Activated T-cell treated with anti-CD3 and anti-CD28 coated beads, Interleukin-2, amount 50 U/mL, for 4 hours (primary cell): ENCODE data around the gene EPHB2. TPM values are rescaled to one million over a fixed set of nuclear protein-coding genes. Genes with fewer than 3 reads are reported as not detected.

Experiments
- ATAC-seq, 2 donors: fragments of 200-7000 bp; cut with Tn5 transposase; one replicate each; pipeline ENCODE4 v1.10.0; 2021
- DNase-seq: peaks from one replicate; pipeline ENCODE4 v3.0.0-alpha.2; 2020
- H3K27me3 Mint-ChIP-seq: one replicate; pipeline ENCODE4 v1.8.0; 2021; ENCODE audit warnings: low read depth, mixed read lengths
- H3K36me3 Mint-ChIP-seq: one replicate; pipeline ENCODE4 v1.8.0; 2022; ENCODE audit warnings: mixed read lengths; ENCODE audit not compliant: insufficient read depth
- H3K4me1 Mint-ChIP-seq: one replicate; pipeline ENCODE4 v1.8.0; 2021; ENCODE audit warnings: low read depth, mixed read lengths
- H3K4me3 Mint-ChIP-seq: one replicate; pipeline ENCODE4 v1.8.0; 2021; ENCODE audit warnings: mild to moderate bottlenecking, moderate library complexity, mixed read lengths
- H3K9me3 Mint-ChIP-seq: one replicate; pipeline ENCODE4 v1.8.0; 2021; ENCODE audit warnings: mixed read lengths
- total RNA-seq, 3 donors: library from RNA; stranded (reverse); gene quantifications; one replicate each; pipeline ENCODE4 v1.2.1, GENCODE V29; 2021

The EPHB2 gene
- total RNA-seq, 3 donors from 2014 or later, result 0.15 to 0.68 (median 0.16) TPM

- Mint-ChIP-seq H3K4me3 (no peak overlapping the region), H3K4me1 (no peaks in the 10 kb centered on the region), H3K27me3 (peaks cover 11% of the 10 kb centered on the region), H3K36me3 (no peaks in the 10 kb centered on the region), H3K9me3 (no peaks in the 10 kb centered on the region)
- ATAC-seq (no peak), DNase-seq (no peak)
Measured at GRCh38 chr1:22915816-22916470, 205.3 kb downstream of the EPHB2 start.

GRCh38 chr1:22916471-22916820 is 205.8 kb downstream of the EPHB2 start:
- H3K36me3 Mint-ChIP-seq, result no peaks in the 10 kb centered on the region
- ATAC-seq (no peak), DNase-seq (no peak)
- H3K27me3 Mint-ChIP-seq, result peaks cover 11% of the 10 kb centered on the region
- H3K9me3 Mint-ChIP-seq, result no peaks in the 10 kb centered on the region
- H3K4me3 Mint-ChIP-seq, result no peak overlapping the region
- H3K4me1 Mint-ChIP-seq, result no peaks in the 10 kb centered on the region

- peaks cover 11% of the 10 kb centered on the region for H3K27me3 Mint-ChIP-seq
- no peaks in the 10 kb centered on the region for H3K36me3 Mint-ChIP-seq
- ATAC-seq (no peak), DNase-seq (no peak)
- no peaks in the 10 kb centered on the region for H3K9me3 Mint-ChIP-seq
- H3K4me1 Mint-ChIP-seq, result no peaks in the 10 kb centered on the region
- no peak overlapping the region for H3K4me3 Mint-ChIP-seq
Measured at GRCh38 chr1:22917989-22918388, 207.3 kb downstream of the EPHB2 start.

GRCh38 chr1:22918644-22919043 is 208.0 kb downstream of the EPHB2 start:
- Mint-ChIP-seq H3K4me1 (no peaks in the 10 kb centered on the region), H3K27me3 (peaks cover 11% of the 10 kb centered on the region), H3K4me3 (no peak overlapping the region), H3K36me3 (no peaks in the 10 kb centered on the region), H3K9me3 (no peaks in the 10 kb centered on the region)
- no peak for DNase-seq
- no peak for ATAC-seq

- DNase-seq (no peak), ATAC-seq (no peak)
- H3K4me3 Mint-ChIP-seq, result no peak overlapping the region
- H3K27me3 Mint-ChIP-seq, result peaks cover 11% of the 10 kb centered on the region
- no peaks in the 10 kb centered on the region for H3K4me1 Mint-ChIP-seq
- no peaks in the 10 kb centered on the region for H3K36me3 Mint-ChIP-seq
- H3K9me3 Mint-ChIP-seq, result no peaks in the 10 kb centered on the region
Measured at GRCh38 chr1:22919341-22920025, 208.8 kb downstream of the EPHB2 start.

GRCh38 chr1:22920026-22920733 is 209.5 kb downstream of the EPHB2 start:
- Mint-ChIP-seq H3K4me3 (no peak overlapping the region), H3K36me3 (no peaks in the 10 kb centered on the region), H3K4me1 (no peaks in the 10 kb centered on the region), H3K9me3 (no peaks in the 10 kb centered on the region), H3K27me3 (peaks cover 11% of the 10 kb centered on the region)
- no peak for ATAC-seq
- DNase-seq, result no peak

GRCh38 chr1:22920734-22921451 is 210.3 kb downstream of the EPHB2 start:
- no peaks in the 10 kb centered on the region for H3K36me3 Mint-ChIP-seq
- no peaks in the 10 kb centered on the region for H3K4me1 Mint-ChIP-seq
- H3K4me3 Mint-ChIP-seq, result no peak overlapping the region
- no peaks in the 10 kb centered on the region for H3K9me3 Mint-ChIP-seq
- DNase-seq (no peak), ATAC-seq (no peak)
- peaks cover 9% of the 10 kb centered on the region for H3K27me3 Mint-ChIP-seq

GRCh38 chr1:22921452-22922126 is 210.9 kb downstream of the EPHB2 start:
- DNase-seq (no peak), ATAC-seq (no peak)
- Mint-ChIP-seq H3K9me3 (no peaks in the 10 kb centered on the region), H3K36me3 (no peaks in the 10 kb centered on the region), H3K4me3 (no peak overlapping the region), H3K27me3 (peaks cover 11% of the 10 kb centered on the region), H3K4me1 (no peaks in the 10 kb centered on the region)

- DNase-seq (no peak), ATAC-seq (no peak)
- Mint-ChIP-seq H3K4me1 (no peaks in the 10 kb centered on the region), H3K9me3 (no peaks in the 10 kb centered on the region), H3K4me3 (no peak overlapping the region), H3K27me3 (peaks cover 16% of the 10 kb centered on the region), H3K36me3 (no peaks in the 10 kb centered on the region)
Measured at GRCh38 chr1:22922640-22923039, 212.0 kb downstream of the EPHB2 start.

- Mint-ChIP-seq H3K9me3 (no peaks in the 10 kb centered on the region), H3K4me3 (no peak overlapping the region), H3K36me3 (no peaks in the 10 kb centered on the region), H3K27me3 (peaks cover 19% of the 10 kb centered on the region), H3K4me1 (no peaks in the 10 kb centered on the region)
- ATAC-seq (no peak), DNase-seq (no peak)
Measured at GRCh38 chr1:22925111-22925510, 214.5 kb downstream of the EPHB2 start.

GRCh38 chr1:22930240-22930912 is 219.7 kb downstream of the EPHB2 start:
- no peaks in the 10 kb centered on the region for H3K36me3 Mint-ChIP-seq
- peaks cover 30% of the 10 kb centered on the region for H3K27me3 Mint-ChIP-seq
- DNase-seq, result no peak
- no peak for ATAC-seq
- no peaks in the 10 kb centered on the region for H3K4me1 Mint-ChIP-seq
- no peaks in the 10 kb centered on the region for H3K9me3 Mint-ChIP-seq
- H3K4me3 Mint-ChIP-seq, result no peak overlapping the region

- ATAC-seq (no peak), DNase-seq (no peak)
- Mint-ChIP-seq H3K36me3 (no peaks in the 10 kb centered on the region), H3K4me3 (no peak overlapping the region), H3K4me1 (no peaks in the 10 kb centered on the region), H3K9me3 (no peaks in the 10 kb centered on the region), H3K27me3 (peaks cover 18% of the 10 kb centered on the region)
Measured at GRCh38 chr1:22932803-22933470, 222.3 kb downstream of the EPHB2 start.

GRCh38 chr1:22935433-22935832 is 224.8 kb downstream of the EPHB2 start:
- Mint-ChIP-seq H3K27me3 (peaks cover 14% of the 10 kb centered on the region), H3K9me3 (peaks cover 3% of the 10 kb centered on the region), H3K4me1 (no peaks in the 10 kb centered on the region), H3K36me3 (no peaks in the 10 kb centered on the region), H3K4me3 (no peak overlapping the region)
- ATAC-seq, result no peak
- no peak for DNase-seq
